Medulla oblongata (tissue), 1 donor: ENCODE results near the gene CHD9.
A peak's percentile ranks its signal among the peaks of the same experiment; 100 is the strongest.

Experiments used
- DNase-seq: peaks from one replicate; pipeline ENCODE4 v3.0.0-alpha.2; 2015; ENCODE audit errors: extremely low spot score

The CHD9 gene

GRCh38 chr16:53094013-53094630, 39.3 kb downstream of the CHD9 start:
- peak; percentile 68 for DNase-seq

DNA sequence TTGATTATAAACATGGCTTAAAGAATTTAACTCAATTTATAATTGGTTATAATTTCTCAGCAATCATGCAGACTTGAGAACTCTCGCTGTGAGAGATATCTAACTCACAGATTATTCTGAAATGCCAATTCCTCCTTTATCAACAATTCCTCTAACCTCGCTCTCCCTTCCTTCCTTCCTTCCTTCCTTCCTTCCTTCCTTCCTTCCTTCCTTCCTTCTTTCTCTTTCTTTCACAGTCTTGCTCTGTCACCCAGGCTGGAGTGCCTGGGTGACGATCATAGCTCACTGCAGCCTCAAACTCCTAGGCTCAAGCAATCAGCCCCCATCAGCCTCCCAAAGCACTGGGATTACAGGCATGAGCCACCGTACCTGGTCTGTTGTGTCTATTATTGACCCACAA, 42.4 kb downstream of the CHD9 start:
- DNase-seq, result no peak

- peak; percentile 85 for DNase-seq
Observed at GRCh38 chr16:53098526-53099317, 43.9 kb downstream of the CHD9 start.

- peak; percentile 94 for DNase-seq
Observed at GRCh38 chr16:53099318-53100130, 44.7 kb downstream of the CHD9 start.

GRCh38 chr16:53100131-53100748, 45.4 kb downstream of the CHD9 start:
- DNase-seq, result no peak

DNA sequence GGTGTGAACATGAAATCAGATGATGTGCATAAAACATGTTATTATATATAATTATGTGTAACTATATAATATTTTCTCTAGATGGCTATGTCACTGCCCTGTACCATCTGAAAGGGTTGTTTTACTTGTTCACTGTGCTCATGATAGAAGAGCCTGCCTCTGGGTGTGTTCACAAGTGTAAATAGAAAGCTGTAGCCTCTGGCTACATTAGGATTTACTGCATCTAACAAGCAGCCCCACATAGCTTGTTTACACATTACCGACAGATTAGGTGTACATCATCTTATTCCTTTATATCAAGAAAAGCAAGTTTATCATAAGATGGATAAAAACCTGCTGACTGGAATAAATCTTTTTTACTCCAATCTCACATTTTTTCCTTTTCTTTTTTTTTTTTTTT, 46.1 kb downstream of the CHD9 start:
- DNase-seq, result no peak

DNA sequence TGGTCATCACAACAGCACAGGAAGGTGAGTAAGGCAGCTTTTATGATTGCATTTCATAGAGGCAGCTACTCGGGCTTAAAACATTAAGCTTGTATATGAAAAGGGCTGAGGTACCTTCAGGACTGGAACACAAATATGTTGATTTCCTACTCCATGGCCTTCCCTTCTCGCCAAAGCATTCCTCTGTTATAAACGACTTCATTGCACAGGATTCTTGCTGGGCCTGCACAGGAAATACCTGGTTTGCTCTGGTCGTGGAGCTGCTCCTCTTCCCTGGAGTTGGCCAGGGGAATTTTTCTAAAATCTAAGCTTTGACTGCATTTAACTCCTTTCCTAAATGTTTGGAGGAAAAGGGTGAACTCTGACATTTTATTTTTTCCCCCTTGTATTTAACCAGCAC, 49.0 kb downstream of the CHD9 start:
- no peak for DNase-seq

GRCh38 chr16:53105565-53105964, 50.8 kb downstream of the CHD9 start:
- DNase-seq, result no peak

GRCh38 chr16:53111078-53111791, 56.4 kb downstream of the CHD9 start:
- DNase-seq, result no peak

DNA sequence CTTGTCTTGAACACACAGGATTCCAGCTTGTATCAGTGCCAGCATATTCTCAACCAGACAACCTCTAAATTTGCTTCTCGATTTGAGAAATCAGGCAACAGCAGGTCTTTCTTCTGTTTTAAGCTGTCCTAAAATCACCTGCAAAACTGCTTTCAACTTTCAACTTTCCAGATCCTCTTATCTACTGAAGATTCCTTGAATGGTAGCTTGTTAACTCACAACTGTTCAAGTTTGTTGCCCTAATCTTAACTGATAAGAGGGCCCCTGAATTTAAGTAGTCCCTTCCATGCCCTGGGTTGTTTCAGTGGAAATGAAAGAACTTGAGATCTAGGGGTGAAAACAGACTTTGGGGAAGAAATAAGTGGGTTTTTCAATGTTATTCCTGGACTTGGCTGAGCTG, 57.2 kb downstream of the CHD9 start:
- DNase-seq, result no peak

DNA sequence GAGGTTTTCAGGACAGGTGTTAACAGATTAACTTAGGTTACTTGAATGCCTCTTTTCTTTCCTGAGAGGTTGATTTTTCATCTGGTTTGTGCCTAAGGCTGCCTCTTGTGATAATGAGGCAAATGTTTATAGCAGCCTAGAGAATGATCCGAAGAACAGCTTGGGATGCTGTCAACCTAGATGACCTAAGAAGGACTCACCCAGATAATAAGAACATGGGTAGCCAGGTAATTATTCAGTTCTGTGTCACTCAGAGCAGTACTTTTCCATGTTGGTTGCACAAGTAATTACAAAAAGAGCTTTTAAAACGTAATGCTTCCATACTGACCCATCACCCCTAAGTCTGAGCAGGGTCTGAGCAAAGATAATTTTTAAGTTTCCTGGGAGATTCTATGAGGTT, 60.3 kb downstream of the CHD9 start:
- DNase-seq, result no peak

DNA sequence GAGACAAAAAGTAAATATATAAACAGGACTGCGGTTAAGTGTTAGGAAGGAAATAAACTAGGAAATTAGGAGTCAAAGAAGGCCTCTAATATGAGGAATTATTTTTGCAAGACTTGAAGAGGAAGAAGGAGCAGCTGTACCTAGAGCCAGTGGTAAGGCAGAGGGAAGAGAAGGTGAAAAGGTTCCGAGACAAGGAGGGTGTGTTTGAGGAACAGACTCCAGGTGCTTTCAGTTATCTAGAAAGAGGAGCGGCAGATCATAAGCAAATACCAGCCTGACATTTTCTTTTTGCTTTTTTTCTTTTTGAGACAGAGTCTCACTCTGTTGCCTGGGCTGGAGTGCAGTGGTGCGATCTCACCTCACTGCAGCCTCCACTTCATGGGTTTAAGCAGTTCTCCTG, 61.0 kb downstream of the CHD9 start:
- no peak for DNase-seq

GRCh38 chr16:53121043-53121620, 66.3 kb downstream of the CHD9 start:
- no peak for DNase-seq

GRCh38 chr16:53121661-53122060, 66.9 kb downstream of the CHD9 start:
- no peak for DNase-seq

DNA sequence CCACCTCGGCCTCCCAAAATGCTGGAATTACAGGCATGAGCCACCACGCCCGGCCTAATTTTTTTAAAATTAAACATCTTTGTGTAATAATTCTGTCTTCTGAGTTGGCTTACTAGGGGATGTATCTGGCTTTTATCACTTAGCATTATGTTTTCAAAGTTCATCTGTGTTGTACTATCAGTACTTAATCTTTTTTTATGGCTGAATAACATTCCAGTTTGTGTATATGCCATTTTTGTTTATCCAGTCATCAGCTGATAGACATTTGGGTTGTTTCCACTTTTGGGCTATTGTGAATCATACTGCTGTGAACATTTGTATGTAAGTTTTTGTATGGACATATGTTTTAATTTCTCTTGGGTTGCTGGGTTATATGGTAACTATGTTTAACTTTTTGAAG, 69.0 kb downstream of the CHD9 start:
- no peak for DNase-seq

GRCh38 chr16:53126390-53126789, 71.6 kb downstream of the CHD9 start:
- no peak for DNase-seq

DNA sequence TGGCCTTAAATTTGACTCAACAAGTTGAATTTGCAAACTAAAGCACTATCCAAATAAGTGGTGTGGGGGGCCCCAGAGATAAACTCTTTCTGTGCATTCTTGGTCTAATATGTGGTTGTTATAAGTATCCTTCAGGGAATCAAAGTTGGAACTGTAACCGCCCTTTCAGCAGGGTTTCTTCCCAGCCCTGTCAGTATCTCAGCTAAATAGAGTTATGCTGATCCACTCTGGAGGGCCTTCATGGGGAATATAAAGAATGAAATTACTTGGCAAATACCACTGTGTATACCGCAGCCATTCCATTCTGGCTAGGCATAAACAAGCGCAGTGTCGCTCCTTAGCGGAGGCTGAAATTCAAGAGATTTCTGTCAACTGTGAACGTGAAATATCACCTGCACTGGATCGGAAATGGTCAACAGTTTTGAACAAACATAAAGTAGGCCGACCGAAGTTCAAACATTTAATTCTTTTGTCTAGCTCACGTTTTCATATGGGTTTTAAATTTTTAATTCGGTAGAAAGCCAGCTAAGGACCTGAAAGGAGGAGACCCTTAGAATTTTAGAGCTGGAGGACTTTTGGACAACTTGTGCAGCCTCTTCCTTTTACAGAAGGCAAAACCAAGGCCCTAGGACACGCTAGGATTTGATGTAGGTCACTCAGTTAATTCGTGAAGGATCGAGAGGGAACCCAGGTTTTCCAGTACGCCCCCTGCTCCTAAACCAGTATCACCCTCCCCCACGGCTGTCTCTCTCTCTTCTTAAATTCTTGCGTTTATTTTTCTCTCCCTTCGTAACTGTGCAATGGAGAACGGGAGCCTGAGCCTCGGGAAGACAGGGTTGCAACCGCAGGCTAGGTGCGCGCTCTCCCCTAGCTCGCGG, 74.7 kb downstream of the CHD9 start:
- peak; percentile 47 for DNase-seq

DNA sequence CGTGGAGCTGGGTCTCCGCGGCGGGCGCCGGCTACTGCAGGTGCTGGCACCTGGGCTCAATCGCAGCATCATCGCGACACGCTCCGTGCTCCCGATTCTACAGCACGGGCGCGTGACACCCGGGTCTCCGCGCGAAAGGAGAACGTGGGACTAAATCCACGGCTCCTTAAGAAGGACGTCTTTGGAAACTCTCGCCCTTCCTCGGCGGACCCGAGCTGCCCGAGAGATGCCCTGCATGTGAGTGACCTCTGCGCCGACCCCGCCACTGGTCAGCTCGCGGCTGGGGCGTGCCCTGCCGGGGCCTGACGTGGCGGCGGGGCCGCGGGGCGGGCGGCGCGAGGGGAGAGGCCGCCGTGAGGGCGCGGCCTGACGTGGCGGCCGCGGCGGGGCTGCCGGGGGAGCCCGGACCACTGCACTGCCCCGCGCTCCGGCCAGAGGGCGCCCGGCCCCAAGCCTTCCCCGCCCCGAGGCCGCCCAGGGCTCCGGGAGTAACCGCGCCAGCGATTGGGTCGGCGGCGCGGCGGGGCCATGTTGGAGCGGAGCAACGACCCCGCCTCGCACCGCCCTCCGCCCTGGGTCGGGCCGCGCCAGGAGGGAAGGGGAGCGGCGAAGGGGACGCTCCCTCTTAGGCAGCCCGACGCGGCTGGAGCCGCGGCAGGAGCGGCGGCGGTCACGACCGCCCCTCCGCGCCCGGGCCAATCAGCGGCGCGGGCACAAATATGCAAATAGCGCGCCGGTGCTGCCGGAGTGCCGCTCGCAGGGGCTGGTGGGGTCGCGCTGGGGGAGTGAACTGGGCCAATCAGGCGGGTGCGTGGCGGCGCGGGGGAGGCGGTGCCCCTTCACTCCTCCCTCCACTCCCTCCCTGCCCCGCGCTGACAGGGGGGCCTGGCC, 75.6 kb downstream of the CHD9 start:
- peak; percentile 97 for DNase-seq

DNA sequence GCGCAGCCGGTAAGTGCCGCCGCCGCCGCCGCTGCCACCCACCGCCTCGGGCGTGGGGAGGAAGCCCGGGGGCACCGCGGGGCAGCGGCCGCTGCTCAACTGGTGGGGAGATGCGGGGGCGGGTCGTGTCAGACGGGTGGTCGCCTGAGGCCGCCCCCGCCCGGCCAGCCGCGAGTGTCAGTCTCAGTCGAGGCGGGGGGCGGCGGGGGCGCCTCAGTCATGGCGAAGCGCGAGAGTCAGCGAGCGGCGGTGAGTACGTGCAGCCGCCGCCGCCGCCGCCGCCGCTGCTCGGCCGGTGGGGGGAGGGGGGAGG, 76.2 kb downstream of the CHD9 start:
- no peak for DNase-seq
